ENCODE measurements around the gene BTD.

- TF ChIP-seq POLR2AphosphoS5 (IDR thresholded peaks at IDR 0.05; ENCODE audit: borderline replicate concordance, low read depth, low read length) (no peak), EZH2 (IDR thresholded peaks at IDR 0.05) (no peak)
Measured at GRCh38 chr3:15676259-15676658, 74.7 kb downstream of the BTD start.

Measured in SK-N-MC (cell line).